Esophagus muscularis mucosa (tissue), 4 donors: Measurements from ENCODE around the gene DYNC2I2. TPM values are rescaled to one million over a fixed set of nuclear protein-coding genes. Genes with fewer than 3 reads are reported as not detected.
A peak's percentile ranks its signal among the peaks of the same experiment; 100 is the strongest.

Experiments used
- DNase-seq: peaks from one replicate; pipeline ENCODE4 v3.0.0-alpha.2; 2017; ENCODE audit errors: extremely low spot score
- H3K27ac ChIP-seq, 4 donors: fragments of 200-600 bp; sonication (generic); replicated peaks in 1 of 4; 1 replicate in 3 of 4; 2 replicates in 1 of 4; pipeline ENCODE4 v1.5.1; 2016 to 2019; ENCODE audit warnings: mild to moderate bottlenecking in 1 of 4
- H3K27me3 ChIP-seq, 4 donors: fragments of 200-600 bp; sonication (generic); one replicate each; pipeline versions ENCODE4 v1.5.1 to v1.6.0; 2016 to 2019
- H3K36me3 ChIP-seq, 4 donors: fragments of 200-600 bp; sonication (generic); one replicate each; pipeline ENCODE4 v1.5.1; 2016 to 2019
- H3K4me1 ChIP-seq, 4 donors: fragments of 200-600 bp; sonication (generic); one replicate each; pipeline ENCODE4 v1.5.1; 2016 to 2019
- H3K4me3 ChIP-seq, 4 donors: fragments of 200-600 bp; sonication (generic); 1 replicate in 2 of 4; 2 replicates in 2 of 4; pipeline ENCODE4 v1.5.1; 2016 to 2019; ENCODE audit warnings: mild to moderate bottlenecking in 4 of 4, moderate library complexity in 1 of 4
- H3K9me3 ChIP-seq, 4 donors: fragments of 200-600 bp; sonication (generic); 1 replicate in 3 of 4; 2 replicates in 1 of 4; pipeline ENCODE4 v1.5.1; 2016 to 2019
- EP300 ChIP-seq: sonication (generic); formaldehyde crosslinking; IDR thresholded peaks from one replicate; pipeline ENCODE4 v1.6.1; 2017; ENCODE audit warnings: antibody characterized with exemption
- POLR2A ChIP-seq: fragments of 450-650 bp; IDR thresholded peaks from one replicate; pipeline ENCODE4 v1.6.1; 2017; ENCODE audit warnings: antibody characterized with exemption, moderate library complexity, mild to moderate bottlenecking, low read depth
- POLR2AphosphoS5 ChIP-seq, 2 donors: sonication (generic); formaldehyde crosslinking; IDR thresholded peaks; one replicate each; pipeline ENCODE4 v1.6.1; 2017; ENCODE audit warnings: antibody characterized with exemption in 2 of 2
- WGBS: methylation state at CpG from one replicate; pipeline ENCODE4 v1.1.5; 2018; 5-methylcytosine and 5-hydroxymethylcytosine counted together
- intact Hi-C: fragments of 100-400 bp; cut with DNase I; formaldehyde crosslinking; loops from one replicate; pipeline ENCODE4 v1.15.1; 2023
- total RNA-seq, 4 donors: library from RNA; depleted of rRNA; stranded (reverse); fragments of >200 nt; gene quantifications; one replicate each; pipeline versions ENCODE4 v1.1.0 to v1.2.1, GENCODE V29; 2016
- TF ChIP-seq, protein P1 (sequence below), 3 experiments: fragments of 200-600 bp in 2 of 3; fragments of 450-650 bp in 1 of 3; sonication (generic) in 2 of 3; IDR thresholded peaks; one replicate each; pipeline ENCODE4 v1.5.1; 2017 to 2019; ENCODE audit warnings: antibody characterized with exemption in 3 of 3, mild to moderate bottlenecking in 2 of 3, moderate library complexity in 1 of 3

The DYNC2I2 gene
- total RNA-seq, 4 donors from 2014 or later = 27.8 to 54.8 (median 39.2) TPM

DNA sequence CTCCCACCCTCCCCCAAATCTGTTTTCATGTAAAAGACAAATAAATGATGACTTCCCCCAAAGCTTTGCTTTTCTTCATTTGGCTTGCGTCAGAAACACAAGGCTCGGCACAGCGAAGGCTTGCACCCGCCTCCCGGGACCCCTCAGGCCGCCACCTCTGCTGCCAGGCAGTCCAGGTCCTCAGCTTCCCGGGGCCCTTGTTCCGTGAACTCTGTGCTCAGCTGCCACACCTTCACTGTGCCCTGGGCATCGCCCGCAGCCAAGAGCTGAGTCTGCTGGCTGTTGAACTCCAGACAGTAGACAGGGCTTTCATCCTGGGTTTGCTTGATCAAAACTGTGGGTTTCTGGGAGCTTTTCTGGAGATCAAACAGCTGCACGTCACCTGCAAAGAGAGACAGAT lies 23.0 kb downstream of the DYNC2I2 start:
- no peak for TF ChIP-seq POLR2AphosphoS5 (IDR thresholded peaks at IDR 0.05)
- TF ChIP-seq POLR2A = no peak
- TF ChIP-seq EP300 = no peak
- TF ChIP-seq, protein P1, sequence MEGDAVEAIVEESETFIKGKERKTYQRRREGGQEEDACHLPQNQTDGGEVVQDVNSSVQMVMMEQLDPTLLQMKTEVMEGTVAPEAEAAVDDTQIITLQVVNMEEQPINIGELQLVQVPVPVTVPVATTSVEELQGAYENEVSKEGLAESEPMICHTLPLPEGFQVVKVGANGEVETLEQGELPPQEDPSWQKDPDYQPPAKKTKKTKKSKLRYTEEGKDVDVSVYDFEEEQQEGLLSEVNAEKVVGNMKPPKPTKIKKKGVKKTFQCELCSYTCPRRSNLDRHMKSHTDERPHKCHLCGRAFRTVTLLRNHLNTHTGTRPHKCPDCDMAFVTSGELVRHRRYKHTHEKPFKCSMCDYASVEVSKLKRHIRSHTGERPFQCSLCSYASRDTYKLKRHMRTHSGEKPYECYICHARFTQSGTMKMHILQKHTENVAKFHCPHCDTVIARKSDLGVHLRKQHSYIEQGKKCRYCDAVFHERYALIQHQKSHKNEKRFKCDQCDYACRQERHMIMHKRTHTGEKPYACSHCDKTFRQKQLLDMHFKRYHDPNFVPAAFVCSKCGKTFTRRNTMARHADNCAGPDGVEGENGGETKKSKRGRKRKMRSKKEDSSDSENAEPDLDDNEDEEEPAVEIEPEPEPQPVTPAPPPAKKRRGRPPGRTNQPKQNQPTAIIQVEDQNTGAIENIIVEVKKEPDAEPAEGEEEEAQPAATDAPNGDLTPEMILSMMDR (IDR thresholded peaks at IDR 0.05) = no peak
- WGBS = 73% methylated on average over 11 of the region's 11 CpGs
- H3K4me1 ChIP-seq = peaks cover 31 to 44% (median 38%) of the 10 kb centered on the region in 4 donors
- H3K4me3 ChIP-seq = no peak overlapping the region
- no peak for DNase-seq
- peaks cover 54 to 63% (median 62%) of the 10 kb centered on the region in 4 donors for H3K36me3 ChIP-seq
- H3K27ac ChIP-seq = peak overlapping the region in 2 of 4 donors; percentile 80 to 94
- no peaks in the 10 kb centered on the region for H3K9me3 ChIP-seq
- intact Hi-C loops = no loop called here
- no peaks in the 10 kb centered on the region for H3K27me3 ChIP-seq

DNA sequence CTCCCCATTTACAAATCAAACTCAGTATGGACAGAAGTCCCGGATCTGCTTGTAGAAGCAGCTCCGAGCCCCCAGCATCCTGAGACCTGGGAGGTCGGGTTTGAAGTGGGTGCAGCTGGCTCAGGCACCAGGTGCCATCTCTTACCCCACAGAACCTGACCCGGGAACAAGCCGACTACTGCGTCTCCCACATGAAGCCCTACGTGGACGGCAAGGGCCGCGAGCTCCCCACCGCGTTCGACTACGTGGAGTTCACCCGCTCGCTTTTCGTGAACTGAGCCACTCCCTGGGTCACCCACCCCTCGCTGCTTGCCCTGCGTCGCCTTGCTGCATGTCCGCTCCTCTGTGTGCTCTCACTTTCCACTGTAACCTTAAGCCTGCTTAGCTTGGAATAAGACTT lies 23.6 kb downstream of the DYNC2I2 start:
- 91% methylated on average over 20 of the region's 21 CpGs for WGBS
- intact Hi-C loops = no loop called here
- DNase-seq = no peak
- H3K4me3 ChIP-seq = no peak overlapping the region
- H3K27me3 ChIP-seq = no peaks in the 10 kb centered on the region
- H3K27ac ChIP-seq = no peak overlapping the region
- H3K9me3 ChIP-seq = no peaks in the 10 kb centered on the region
- peaks cover 35 to 50% (median 44%) of the 10 kb centered on the region in 4 donors for H3K4me1 ChIP-seq
- H3K36me3 ChIP-seq = peaks cover 54 to 68% (median 66%) of the 10 kb centered on the region in 4 donors
- TF ChIP-seq, protein P1 (IDR thresholded peaks at IDR 0.05) = no peak
- no peak for TF ChIP-seq POLR2A
- TF ChIP-seq POLR2AphosphoS5 (IDR thresholded peaks at IDR 0.05) = peak in 1 of 2 donors; percentile 23
- no peak for TF ChIP-seq EP300

DNA sequence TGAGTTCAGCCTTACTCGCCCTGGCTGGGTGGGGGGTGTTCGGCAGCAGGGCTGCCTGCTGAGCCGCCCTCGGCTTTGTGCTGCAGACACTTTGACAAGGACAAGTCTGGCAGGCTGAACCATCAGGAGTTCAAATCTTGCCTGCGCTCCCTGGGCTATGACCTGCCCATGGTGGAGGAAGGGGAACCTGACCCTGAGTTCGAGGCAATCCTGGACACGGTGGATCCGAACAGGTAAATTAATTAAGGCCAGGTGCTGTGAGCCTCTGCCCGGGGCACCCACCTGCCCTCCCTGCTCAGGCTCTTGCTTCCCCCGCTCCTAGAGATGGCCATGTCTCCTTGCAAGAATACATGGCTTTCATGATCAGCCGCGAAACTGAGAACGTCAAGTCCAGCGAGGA lies 24.2 kb downstream of the DYNC2I2 start:
- no peaks in the 10 kb centered on the region for H3K27me3 ChIP-seq
- peaks cover 60 to 73% (median 72%) of the 10 kb centered on the region in 4 donors for H3K36me3 ChIP-seq
- peaks cover 38 to 55% (median 50%) of the 10 kb centered on the region in 4 donors for H3K4me1 ChIP-seq
- intact Hi-C loops = no loop called here
- no peaks in the 10 kb centered on the region for H3K9me3 ChIP-seq
- TF ChIP-seq EP300 (no peak), POLR2A (no peak), POLR2AphosphoS5 (IDR thresholded peaks at IDR 0.05) (no peak)
- TF ChIP-seq, protein P1 (IDR thresholded peaks at IDR 0.05) = no peak
- no peak for DNase-seq
- H3K4me3 ChIP-seq = no peak overlapping the region
- no peak overlapping the region for H3K27ac ChIP-seq
- WGBS = 88% methylated on average over 13 of the region's 14 CpGs

DNA sequence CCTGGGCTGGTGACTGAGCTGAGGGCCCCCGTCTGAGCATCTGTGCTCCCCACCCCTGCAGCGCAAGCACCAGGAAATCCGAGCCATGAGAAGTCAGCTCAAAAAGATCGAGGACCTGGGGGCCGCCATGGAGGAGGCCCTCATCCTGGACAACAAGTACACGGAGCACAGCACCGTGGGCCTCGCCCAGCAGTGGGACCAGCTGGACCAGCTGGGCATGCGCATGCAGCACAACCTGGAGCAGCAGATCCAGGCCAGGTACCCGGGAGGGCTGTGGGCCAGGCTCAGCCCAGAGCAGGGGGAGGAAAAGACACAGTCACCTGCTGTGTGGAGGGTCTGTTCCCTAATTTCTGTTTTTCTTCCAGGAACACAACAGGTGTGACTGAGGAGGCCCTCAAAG lies 24.6 kb downstream of the DYNC2I2 start:
- intact Hi-C loops = no loop called here
- no peak for TF ChIP-seq POLR2A
- no peaks in the 10 kb centered on the region for H3K9me3 ChIP-seq
- no peak overlapping the region for H3K27ac ChIP-seq
- H3K27me3 ChIP-seq = no peaks in the 10 kb centered on the region
- H3K4me1 ChIP-seq = peaks cover 38 to 58% (median 51%) of the 10 kb centered on the region in 4 donors
- H3K36me3 ChIP-seq = peaks cover 64 to 78% (median 76%) of the 10 kb centered on the region in 4 donors
- 93% methylated on average over 5 of the region's 10 CpGs for WGBS
- DNase-seq = no peak
- no peak overlapping the region for H3K4me3 ChIP-seq

DNA sequence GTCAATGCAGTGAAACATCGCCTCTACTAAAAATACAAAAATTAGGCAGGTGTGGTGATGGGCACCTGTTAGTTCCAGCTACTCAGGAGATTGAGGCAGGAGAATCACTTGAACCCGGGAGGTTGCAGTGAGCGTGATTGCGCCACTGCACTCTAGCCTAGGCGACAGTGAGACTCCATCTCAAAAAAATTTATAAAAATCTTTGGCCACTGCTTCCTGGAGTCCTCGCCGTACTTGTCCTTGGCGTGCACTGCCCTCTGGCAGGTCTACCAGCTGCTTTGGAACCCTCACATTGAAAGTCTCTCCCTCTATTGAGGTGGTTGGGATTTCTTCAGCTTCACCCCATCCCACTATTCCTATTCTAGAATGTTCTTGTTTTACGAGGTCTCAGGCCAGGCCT lies 25.0 kb downstream of the DYNC2I2 start:
- no peak for DNase-seq
- H3K4me1 ChIP-seq = peaks cover 38 to 56% (median 50%) of the 10 kb centered on the region in 4 donors
- WGBS = 93% methylated on average over 9 of the region's 9 CpGs
- H3K36me3 ChIP-seq = peaks cover 68 to 82% (median 80%) of the 10 kb centered on the region in 4 donors
- H3K9me3 ChIP-seq = no peaks in the 10 kb centered on the region
- H3K27me3 ChIP-seq = no peaks in the 10 kb centered on the region
- intact Hi-C loops = no loop called here
- H3K4me3 ChIP-seq = no peak overlapping the region
- no peak for TF ChIP-seq POLR2A
- TF ChIP-seq, protein P1 (IDR thresholded peaks at IDR 0.05) = no peak
- no peak for TF ChIP-seq POLR2AphosphoS5 (IDR thresholded peaks at IDR 0.05)
- TF ChIP-seq EP300 = no peak
- H3K27ac ChIP-seq = no peak overlapping the region
